Muscle of back (tissue), 11 donors: ENCODE results near the gene RNFT2. TPM values are rescaled to one million over a fixed set of nuclear protein-coding genes. Genes with fewer than 3 reads are reported as not detected.

Experiments used
- DNase-seq, 3 donors: peaks; one replicate each; pipeline versions ENCODE4 v3.0.0 to v3.0.0-alpha.2; 2013
- polyA plus RNA-seq, 10 donors: library from polyadenylated mRNA; unstranded; fragments of 120-200 nt; gene quantifications; one replicate each; pipeline ENCODE4 v1.2.1, GENCODE V29; 2013; ENCODE audit not compliant: insufficient read length in 10 of 10

RNFT2 gene
- polyA plus RNA-seq, 10 donors: 1.0 to 1.7 (median 1.5) TPM

- DNase-seq: no peak
These were observed 95.4 kb downstream of the RNFT2 start for GRCh38 chr12:116833474-116833873.

GRCh38 chr12:116835484-116835883, 97.4 kb downstream of the RNFT2 start:
- no peak for DNase-seq

GRCh38 chr12:116837097-116837496, 99.0 kb downstream of the RNFT2 start:
- DNase-seq: no peak

GRCh38 chr12:116838365-116838764, 100.2 kb downstream of the RNFT2 start:
- no peak for DNase-seq

GRCh38 chr12:116839287-116839830, 101.2 kb downstream of the RNFT2 start:
- no peak for DNase-seq

- no peak for DNase-seq
These were observed 105.0 kb downstream of the RNFT2 start for GRCh38 chr12:116843085-116843484.

- DNase-seq: no peak
These were observed 111.1 kb downstream of the RNFT2 start for GRCh38 chr12:116849216-116849615.

GRCh38 chr12:116852303-116852702, 114.2 kb downstream of the RNFT2 start:
- DNase-seq: no peak

GRCh38 chr12:116853507-116853906, 115.4 kb downstream of the RNFT2 start:
- DNase-seq: no peak

- no peak for DNase-seq
These were observed 117.8 kb downstream of the RNFT2 start for GRCh38 chr12:116855744-116856470.

- no peak for DNase-seq
These were observed 118.6 kb downstream of the RNFT2 start for GRCh38 chr12:116856729-116857128.

- DNase-seq: no peak
These were observed 121.0 kb downstream of the RNFT2 start for GRCh38 chr12:116859079-116859478.

- DNase-seq: no peak
These were observed 122.1 kb downstream of the RNFT2 start for GRCh38 chr12:116860263-116860662.

- DNase-seq: peak; percentile 61 to 85 (median 64)
These were observed 123.2 kb downstream of the RNFT2 start for GRCh38 chr12:116861320-116861719.

- DNase-seq: no peak
These were observed 124.1 kb downstream of the RNFT2 start for GRCh38 chr12:116862167-116862566.

GRCh38 chr12:116863275-116863767, 125.2 kb downstream of the RNFT2 start:
- no peak for DNase-seq

- peak in 1 of 3 donors; percentile 73 for DNase-seq
These were observed 126.5 kb downstream of the RNFT2 start for GRCh38 chr12:116864371-116865160.

GRCh38 chr12:116867523-116867922, 129.4 kb downstream of the RNFT2 start:
- DNase-seq: no peak

GRCh38 chr12:116870306-116870705, 132.2 kb downstream of the RNFT2 start:
- DNase-seq: no peak

GRCh38 chr12:116874324-116874995, 136.3 kb downstream of the RNFT2 start:
- DNase-seq: no peak

GRCh38 chr12:116876151-116876869, 138.2 kb downstream of the RNFT2 start:
- peak; percentile 29 to 91 (median 70) for DNase-seq
